ENCODE data around the gene C4orf50.

DNA sequence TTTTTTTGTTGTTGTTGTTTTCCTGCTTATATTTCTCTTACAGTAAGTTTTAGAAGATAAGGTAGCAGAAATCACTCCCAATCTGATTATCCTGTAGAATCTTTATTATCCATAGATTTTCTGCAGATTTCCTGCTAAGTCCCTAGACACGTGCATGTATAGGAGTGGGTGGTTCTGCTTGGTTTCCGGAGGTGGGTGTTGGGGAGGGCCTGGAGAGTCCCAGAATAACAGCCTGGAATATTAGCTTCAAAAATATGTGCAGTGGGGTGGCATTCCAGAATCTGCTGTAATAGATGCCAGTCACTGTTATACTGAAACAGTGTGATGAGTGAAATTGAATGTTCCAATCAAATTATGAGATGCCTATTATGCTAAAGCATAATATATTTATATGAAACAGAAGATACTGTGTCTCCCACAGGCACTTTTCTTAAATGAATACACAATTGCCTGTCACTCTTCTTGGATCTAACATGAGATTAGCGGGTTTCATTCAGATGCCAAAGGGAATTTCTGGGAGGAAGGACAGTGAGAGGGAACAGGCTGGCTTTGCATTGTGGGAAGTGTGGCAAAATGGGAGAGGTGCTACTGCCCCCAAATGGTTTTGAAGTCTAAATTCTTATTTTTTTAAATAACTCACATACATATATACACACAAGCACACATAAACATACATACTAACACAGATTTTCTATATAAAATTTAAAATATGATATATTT is 37.6 kb downstream of the C4orf50 start:
- TF ChIP-seq, protein P1, sequence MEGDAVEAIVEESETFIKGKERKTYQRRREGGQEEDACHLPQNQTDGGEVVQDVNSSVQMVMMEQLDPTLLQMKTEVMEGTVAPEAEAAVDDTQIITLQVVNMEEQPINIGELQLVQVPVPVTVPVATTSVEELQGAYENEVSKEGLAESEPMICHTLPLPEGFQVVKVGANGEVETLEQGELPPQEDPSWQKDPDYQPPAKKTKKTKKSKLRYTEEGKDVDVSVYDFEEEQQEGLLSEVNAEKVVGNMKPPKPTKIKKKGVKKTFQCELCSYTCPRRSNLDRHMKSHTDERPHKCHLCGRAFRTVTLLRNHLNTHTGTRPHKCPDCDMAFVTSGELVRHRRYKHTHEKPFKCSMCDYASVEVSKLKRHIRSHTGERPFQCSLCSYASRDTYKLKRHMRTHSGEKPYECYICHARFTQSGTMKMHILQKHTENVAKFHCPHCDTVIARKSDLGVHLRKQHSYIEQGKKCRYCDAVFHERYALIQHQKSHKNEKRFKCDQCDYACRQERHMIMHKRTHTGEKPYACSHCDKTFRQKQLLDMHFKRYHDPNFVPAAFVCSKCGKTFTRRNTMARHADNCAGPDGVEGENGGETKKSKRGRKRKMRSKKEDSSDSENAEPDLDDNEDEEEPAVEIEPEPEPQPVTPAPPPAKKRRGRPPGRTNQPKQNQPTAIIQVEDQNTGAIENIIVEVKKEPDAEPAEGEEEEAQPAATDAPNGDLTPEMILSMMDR (IDR thresholded peaks at IDR 0.05) = no peak
- TF ChIP-seq EZH2 (IDR thresholded peaks at IDR 0.05; ENCODE audit: borderline replicate concordance, insufficient read depth, low read depth, low read length, poor library complexity, severe bottlenecking) = no peak
